ENCODE data around the gene CCR1.
"Not testable (repeated sequence)": the region's sequence is repeated elsewhere in the genome, so short reads cannot be mapped to it uniquely, and the experiment has no call there.

CCR1 gene

GRCh38 chr3:46163556-46164041, 44.5 kb downstream of the CCR1 start:
- DNase-seq, result no peak

GRCh38 chr3:46162975-46163555, 45.0 kb downstream of the CCR1 start:
- no peak for DNase-seq

GRCh38 chr3:46157685-46158084, 50.4 kb downstream of the CCR1 start:
- DNase-seq, result not testable (repeated sequence)

- no peak for DNase-seq
Observed at GRCh38 chr3:46154311-46154710, 53.8 kb downstream of the CCR1 start.
